Epithelial cell of prostate (primary cell): ENCODE results near the gene MYL7.
"Not testable (repeated sequence)": the region's sequence is repeated elsewhere in the genome, so short reads cannot be mapped to it uniquely, and the experiment has no call there.

Experiments
- DNase-seq: peaks from one replicate; pipeline ENCODE4 v3.0.0-alpha.2; 2011; ENCODE audit warnings: low read depth, low spot score
- H3K27ac ChIP-seq: fragments of 450-650 bp; 2 replicates; pipeline ENCODE4 v1.5.1; 2017; ENCODE audit warnings: mild to moderate bottlenecking

The MYL7 gene

GRCh38 chr7:44172803-44173424 is 31.8 kb upstream of the MYL7 start:
- no peak overlapping the region for H3K27ac ChIP-seq
- DNase-seq, result no peak

- DNase-seq, result no peak
- no peak overlapping the region for H3K27ac ChIP-seq
These were observed 31.2 kb upstream of the MYL7 start for GRCh38 chr7:44172352-44172751.

DNA sequence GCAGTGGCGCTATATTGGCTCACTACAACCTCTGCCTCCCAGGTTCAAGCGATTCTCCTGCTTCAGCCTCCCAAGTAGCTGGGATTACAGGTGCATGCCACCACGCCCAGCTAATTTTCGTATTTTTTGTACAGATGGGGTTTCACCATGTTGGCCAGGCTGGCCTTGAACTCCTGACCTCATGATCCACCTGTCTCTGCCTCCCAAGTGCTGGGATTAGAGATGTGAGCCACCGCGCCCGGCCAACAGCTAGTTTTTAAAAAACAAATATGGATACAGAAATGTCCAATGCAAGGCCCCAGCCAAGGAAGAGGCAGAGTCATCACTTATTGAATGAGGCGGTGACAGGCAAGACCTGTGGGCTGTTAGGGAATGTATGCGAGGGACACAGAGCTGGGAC is 30.8 kb upstream of the MYL7 start:
- not testable (repeated sequence) for DNase-seq, H3K27ac ChIP-seq

- no peak overlapping the region for H3K27ac ChIP-seq
- DNase-seq, result no peak
These were observed 26.8 kb upstream of the MYL7 start for GRCh38 chr7:44167920-44168319.

DNA sequence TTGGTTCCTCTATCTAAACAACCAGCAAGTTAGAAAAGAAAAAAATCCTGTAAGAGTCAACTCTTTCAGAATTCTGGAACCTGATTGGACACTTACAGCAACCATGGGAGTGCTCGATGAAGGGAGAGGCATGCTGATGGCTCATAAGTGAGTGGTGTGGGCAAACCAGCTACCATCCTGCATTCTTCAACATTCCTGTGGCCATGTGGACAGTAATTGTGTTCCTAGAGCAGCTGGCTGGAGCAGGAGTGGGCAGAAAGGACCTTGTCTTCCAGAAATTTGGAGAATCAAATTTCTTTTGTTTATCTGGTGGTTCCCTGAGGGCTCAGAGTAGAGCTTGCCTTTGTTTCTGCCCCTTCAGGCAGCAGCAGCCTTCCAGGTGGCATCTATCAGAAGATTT is 22.5 kb upstream of the MYL7 start:
- H3K27ac ChIP-seq, result peak overlapping the region; percentile 31
- DNase-seq, result peak; percentile 41

DNA sequence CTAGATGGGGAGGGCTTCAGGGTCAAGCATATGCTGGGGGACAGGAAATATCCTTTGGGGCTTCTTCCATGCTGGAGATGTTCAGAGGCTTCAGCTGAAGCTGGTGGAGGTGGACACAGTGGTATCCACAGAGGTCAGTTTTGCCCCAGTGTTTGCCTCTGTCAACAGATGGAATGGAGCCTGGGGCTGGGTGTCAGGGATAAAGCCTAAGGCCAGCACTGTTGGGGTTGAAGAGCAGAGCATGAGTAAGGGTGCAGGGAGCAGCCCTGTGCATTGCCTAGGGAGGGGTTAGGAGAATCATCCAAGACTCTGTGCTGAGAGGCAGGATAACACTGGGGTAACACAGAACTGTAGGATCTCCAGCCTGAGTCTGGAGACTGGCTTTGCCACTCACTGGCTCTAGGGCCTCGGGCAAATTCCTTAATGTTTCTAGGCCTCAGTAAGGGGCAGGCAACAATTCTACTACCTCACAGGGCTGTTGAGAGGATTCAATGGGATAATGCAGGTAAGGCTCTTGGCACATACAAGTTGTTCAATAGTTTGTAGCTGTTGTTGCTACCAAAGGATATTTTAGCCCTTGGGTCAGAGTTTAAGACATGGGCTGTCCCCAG is 21.8 kb upstream of the MYL7 start:
- DNase-seq, result no peak
- H3K27ac ChIP-seq, result peak overlapping the region; percentile 31

DNA sequence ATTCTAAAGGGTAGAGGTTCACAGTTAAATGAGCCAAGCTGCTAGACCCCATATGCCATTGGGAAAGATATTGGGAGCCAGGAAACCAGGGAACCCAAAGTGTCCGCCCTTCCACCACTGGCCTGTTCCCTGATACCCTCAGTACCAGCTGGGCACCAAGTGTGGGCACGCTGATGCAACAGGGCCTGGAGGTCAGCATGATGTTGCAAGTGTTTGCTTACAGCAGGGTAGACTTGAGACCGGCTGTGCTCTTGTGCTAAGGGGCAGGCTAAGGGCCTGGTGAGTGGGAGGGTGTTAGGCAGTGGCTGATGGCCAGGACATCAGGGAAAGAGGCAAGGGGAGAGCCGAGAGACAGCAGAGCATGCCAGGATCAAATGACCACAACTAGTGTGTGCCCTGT is 21.0 kb upstream of the MYL7 start:
- H3K27ac ChIP-seq, result no peak overlapping the region
- no peak for DNase-seq

DNA sequence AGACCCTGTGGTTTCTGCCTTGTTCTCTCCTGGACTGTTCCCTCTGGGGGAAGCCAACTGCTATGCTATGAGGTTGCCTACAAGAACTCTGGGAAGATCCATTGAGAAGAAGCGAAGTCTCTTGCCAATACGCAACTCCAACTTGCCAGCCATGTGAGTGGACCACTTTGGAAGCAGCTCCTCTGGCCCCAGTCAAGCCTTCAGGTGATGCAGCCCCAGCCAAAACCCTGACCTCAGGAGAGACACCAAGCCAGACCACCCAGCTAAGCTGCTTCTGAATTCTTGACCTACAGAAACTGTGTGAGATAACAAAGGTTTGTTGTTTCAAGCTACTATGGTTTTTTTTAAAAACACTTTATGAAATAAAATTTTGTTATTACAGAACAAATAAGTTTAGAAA is 20.2 kb upstream of the MYL7 start:
- no peak overlapping the region for H3K27ac ChIP-seq
- no peak for DNase-seq

DNA sequence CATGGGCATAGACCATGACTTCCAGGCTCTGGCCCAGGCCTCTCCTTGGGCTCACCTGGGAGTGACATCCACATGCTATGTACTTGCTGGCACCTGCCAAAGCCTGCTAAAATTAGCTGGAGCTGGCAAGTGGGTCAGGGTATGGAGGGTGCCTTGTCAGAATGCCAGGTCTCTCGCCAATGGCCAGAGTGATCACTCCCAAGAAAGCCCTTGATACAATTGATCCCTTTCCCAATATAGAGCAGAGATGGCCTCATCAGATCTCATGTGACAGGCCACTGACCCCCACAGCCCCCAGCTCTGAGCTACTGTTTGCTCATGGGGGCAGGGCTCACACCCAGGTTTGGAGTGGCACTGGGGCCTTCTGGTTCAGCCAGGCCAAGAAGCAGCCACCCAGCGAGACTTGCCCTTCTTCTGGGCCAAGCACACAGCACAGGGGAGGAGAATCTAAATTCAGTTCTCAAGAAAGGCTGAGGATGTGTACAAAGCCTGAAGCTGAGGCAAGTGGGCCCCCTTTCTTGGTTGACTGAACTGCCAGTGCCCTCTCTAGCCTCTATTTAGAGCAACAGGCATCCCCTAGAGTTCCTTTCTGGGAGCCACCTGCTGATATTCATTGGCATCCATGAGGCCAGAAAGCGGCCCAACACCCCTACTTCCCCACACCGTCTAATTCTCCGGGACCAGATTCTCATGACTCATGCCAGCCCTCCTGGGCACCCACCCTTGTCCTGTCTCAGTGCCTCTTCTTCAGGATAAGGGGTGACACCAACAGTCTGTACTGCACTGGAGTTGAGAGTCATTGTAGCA is 18.9 kb upstream of the MYL7 start:
- DNase-seq, result no peak
- no peak overlapping the region for H3K27ac ChIP-seq

GRCh38 chr7:44158873-44159631 is 17.9 kb upstream of the MYL7 start:
- no peak overlapping the region for H3K27ac ChIP-seq
- DNase-seq, result no peak

GRCh38 chr7:44158096-44158872 is 17.2 kb upstream of the MYL7 start:
- H3K27ac ChIP-seq, result no peak overlapping the region
- DNase-seq, result no peak

DNA sequence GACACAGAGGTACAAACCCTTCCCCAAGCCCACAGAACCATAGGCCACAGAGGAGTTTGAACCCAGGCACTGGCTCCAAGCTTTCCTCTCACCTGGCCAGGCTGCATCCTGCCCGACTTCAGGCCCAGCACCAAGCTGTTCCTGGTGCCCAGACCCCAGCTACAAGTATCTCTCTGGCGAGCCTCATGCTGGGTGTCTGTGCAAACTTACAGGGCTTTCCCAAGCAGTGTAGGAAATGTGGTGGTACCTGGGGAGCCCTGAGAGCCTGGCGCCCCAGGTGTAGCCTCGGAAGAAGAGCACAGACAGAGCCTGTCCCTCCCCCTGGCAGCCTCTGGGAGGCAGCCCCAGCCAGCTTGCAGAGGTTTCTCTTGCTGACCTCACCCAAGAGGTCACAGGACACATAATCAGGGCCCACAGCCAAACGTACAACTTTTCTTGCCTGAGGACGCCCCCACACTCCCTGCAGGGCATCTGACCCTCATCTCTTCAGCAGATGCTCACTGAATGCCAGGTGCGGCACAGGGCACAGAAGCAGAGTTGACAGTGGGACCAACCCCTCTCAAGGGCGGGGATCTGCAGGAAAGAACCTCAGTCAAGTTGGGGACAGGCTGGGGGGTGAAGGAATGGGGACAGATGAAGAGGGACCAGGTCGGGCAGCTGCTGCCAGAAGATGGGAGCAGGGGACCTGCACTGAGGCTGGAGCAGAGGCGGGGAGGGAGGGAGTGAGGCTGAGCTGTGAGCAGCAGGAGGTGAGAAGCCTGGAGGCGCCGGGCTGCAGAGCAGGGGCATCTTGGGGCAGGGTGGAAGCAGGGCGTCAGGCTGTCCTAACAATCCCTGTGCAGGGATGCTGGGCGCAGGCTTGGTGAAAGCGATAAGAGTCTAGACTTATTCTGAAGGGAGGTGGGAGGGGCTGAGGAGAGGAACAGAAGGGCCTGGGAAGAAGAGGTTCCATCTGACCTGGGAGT is 16.3 kb upstream of the MYL7 start:
- DNase-seq, result no peak
- H3K27ac ChIP-seq, result no peak overlapping the region

DNA sequence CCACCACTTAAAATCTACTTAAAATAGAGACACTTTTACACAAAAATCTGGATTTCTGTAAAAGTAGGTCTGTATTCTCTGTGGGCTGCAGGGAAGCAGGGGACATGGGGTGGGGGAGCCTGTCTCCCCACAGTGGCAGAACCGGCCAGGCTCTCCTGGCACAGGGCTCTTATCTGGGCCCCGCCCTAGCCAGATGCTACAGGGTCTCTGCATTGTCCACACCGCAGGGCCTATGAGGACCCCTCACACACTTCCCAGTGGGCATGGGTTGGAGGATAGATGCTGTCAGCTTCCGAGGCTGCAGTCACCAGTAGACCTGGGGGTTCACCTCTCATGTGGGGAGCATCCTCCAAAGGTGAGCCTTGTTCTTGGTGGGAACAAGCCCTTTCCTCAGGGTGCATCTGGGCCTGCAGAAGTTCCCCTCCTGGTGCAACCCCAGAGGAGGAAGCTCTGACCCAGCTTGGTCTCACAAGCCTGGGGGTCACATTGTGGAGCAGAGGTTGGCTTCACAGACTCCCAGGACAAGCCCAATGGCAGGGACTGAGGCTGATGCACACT is 15.4 kb upstream of the MYL7 start:
- no peak overlapping the region for H3K27ac ChIP-seq
- no peak for DNase-seq

DNA sequence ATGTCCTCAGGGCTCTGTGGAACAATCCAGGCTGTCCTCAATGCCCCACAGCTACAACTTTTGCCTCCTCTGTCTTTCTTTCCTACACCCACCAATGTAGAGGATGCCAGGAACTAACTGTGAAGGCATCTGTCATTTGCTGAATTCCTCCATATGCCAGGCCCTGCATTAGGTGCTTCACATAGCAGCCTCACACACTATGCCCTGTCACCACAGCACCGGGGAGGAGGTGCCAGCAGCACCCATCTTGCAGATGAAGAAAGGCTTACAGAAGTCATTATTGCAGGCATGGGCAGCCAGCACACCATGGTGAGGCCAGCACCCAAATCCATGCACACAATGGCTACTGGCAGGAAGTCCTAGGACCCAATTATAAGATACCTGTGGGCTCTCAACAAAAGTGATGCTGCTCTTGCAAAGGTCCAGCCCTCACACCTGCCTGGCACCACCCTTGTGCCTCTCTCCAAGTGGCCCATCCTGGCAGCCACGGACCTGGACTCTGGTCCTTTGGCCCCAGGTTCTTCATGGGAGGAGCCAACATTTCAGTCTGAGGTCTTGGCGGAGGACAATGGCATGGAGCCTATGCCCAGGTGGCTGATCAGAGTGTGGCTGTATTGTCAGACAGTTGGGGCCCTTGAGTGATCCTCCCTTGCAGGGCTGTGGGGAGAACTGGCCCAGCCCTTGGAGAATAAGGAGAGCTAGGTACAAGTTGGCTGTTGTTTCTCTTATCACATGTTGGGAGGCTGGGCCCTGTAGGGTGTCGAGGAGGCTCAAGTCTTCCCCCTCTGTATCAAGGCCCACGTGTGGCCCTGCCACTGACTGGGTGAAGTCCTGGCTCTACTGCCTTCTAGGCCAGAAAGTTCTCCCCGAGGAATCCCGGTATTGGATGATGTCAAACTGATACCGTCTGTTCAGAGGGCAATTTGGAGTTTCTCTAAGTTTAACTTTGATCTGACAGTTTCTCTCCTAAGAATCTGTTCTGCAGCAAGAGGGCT is 14.4 kb upstream of the MYL7 start:
- no peak for DNase-seq
- H3K27ac ChIP-seq, result no peak overlapping the region

DNA sequence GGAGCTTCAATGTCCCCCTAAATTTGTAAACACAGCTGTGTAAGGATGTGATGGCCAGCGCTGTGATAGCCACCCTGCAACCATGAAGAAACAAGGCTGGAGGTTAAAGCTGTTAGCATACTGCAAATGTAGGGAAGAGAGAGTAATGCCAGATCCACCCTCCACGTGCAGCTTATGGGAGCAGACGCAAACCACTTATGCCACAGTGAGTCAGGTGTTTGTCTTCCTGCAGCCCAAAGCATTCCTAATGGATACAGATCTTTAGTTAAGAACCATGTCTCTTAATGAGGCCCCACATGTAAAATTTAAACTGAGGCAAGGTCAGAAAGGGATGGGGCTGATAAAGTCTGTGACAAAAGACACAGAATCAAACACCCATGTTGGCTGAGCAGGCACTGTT is 13.6 kb upstream of the MYL7 start:
- no peak for DNase-seq
- no peak overlapping the region for H3K27ac ChIP-seq

GRCh38 chr7:44153948-44154335 is 12.8 kb upstream of the MYL7 start:
- no peak for DNase-seq
- no peak overlapping the region for H3K27ac ChIP-seq
